ENCODE results near the gene HTR1B.

- TF ChIP-seq POLR2A (IDR thresholded peaks at IDR 0.05; ENCODE audit: low read length) (no peak), GATA1 (IDR thresholded peaks at IDR 0.05; ENCODE audit: low read depth, low read length) (no peak)
These were observed 14.7 kb downstream of the HTR1B start for GRCh38 chr6:77448546-77448945.
